WERI-Rb-1 (cell line): ENCODE measurements around the gene SFT2D3.

Source experiments
- DNase-seq: peaks from one replicate; pipeline ENCODE4 v3.0.0-alpha.2; 2020
- H3K27ac ChIP-seq: fragments of 250-450 bp; sonication (Bioruptor Pico); 2 replicates; pipeline ENCODE4 v1.5.1; 2020; ENCODE audit warnings: mild to moderate bottlenecking, moderate library complexity
- H3K27me3 ChIP-seq: fragments of 250-450 bp; sonication (Bioruptor Pico); 2 replicates; pipeline ENCODE4 v1.5.1; 2021; ENCODE audit warnings: mild to moderate bottlenecking, low read depth, moderate library complexity; ENCODE audit not compliant: insufficient read depth, severe bottlenecking
- H3K36me3 ChIP-seq: fragments of 250-450 bp; sonication (Bioruptor Pico); 2 replicates; pipeline ENCODE4 v1.5.1; 2020; ENCODE audit warnings: mild to moderate bottlenecking, moderate library complexity
- H3K4me3 ChIP-seq: 2 replicates; pipeline ENCODE4 v1.5.1; 2011; ENCODE audit warnings: low read depth, mild to moderate bottlenecking, control low read depth, low read length
- H3K9me3 ChIP-seq: fragments of 250-450 bp; sonication (Bioruptor Pico); 2 replicates; pipeline ENCODE4 v1.5.1; 2021; ENCODE audit warnings: mild to moderate bottlenecking, moderate library complexity; ENCODE audit not compliant: severe bottlenecking
- CTCF ChIP-seq: IDR thresholded peaks from 2 replicates; pipeline ENCODE4 v1.5.1; 2011; ENCODE audit warnings: low read depth, mild to moderate bottlenecking, control low read depth, inconsistent platforms, low read length

The SFT2D3 gene

GRCh38 chr2:127701651-127702394, 526 bp downstream of the SFT2D3 start:
- peak; percentile 83 for DNase-seq
- Histone ChIP-seq H3K27me3 (no peaks in the 10 kb centered on the region), H3K36me3 (peaks cover 26% of the 10 kb centered on the region), H3K4me3 (peak overlapping the region; percentile 55), H3K9me3 (no peaks in the 10 kb centered on the region), H3K27ac (peak overlapping the region; percentile 96)
- peak; percentile 30; the same call in 1 of the 2 replicates for TF ChIP-seq CTCF

- peak overlapping the region; percentile 96 for H3K27ac ChIP-seq
- DNase-seq, result no peak
- H3K27me3 ChIP-seq, result no peaks in the 10 kb centered on the region
- H3K9me3 ChIP-seq, result no peaks in the 10 kb centered on the region
- peak overlapping the region; percentile 55 for H3K4me3 ChIP-seq
- peaks cover 31% of the 10 kb centered on the region for H3K36me3 ChIP-seq
- no peak for TF ChIP-seq CTCF
Observed at GRCh38 chr2:127702395-127703009, 1.2 kb downstream of the SFT2D3 start.

GRCh38 chr2:127703282-127703681, 2.0 kb downstream of the SFT2D3 start:
- DNase-seq, result no peak
- H3K27me3 ChIP-seq, result no peaks in the 10 kb centered on the region
- H3K27ac ChIP-seq, result no peak overlapping the region
- TF ChIP-seq CTCF, result no peak
- H3K4me3 ChIP-seq, result no peak overlapping the region
- peaks cover 39% of the 10 kb centered on the region for H3K36me3 ChIP-seq
- no peaks in the 10 kb centered on the region for H3K9me3 ChIP-seq

GRCh38 chr2:127704641-127705390, 3.5 kb downstream of the SFT2D3 start:
- no peak for DNase-seq
- Histone ChIP-seq H3K27ac (no peak overlapping the region), H3K9me3 (no peaks in the 10 kb centered on the region), H3K4me3 (no peak overlapping the region), H3K27me3 (no peaks in the 10 kb centered on the region), H3K36me3 (peaks cover 54% of the 10 kb centered on the region)
- TF ChIP-seq CTCF, result no peak

GRCh38 chr2:127705391-127706065, 4.2 kb downstream of the SFT2D3 start:
- no peak for TF ChIP-seq CTCF
- no peak overlapping the region for H3K4me3 ChIP-seq

More at GRCh38 chr2:127705391-127706065, 4.2 kb downstream of the SFT2D3 start:
- DNase-seq, result no peak
- Histone ChIP-seq H3K27me3 (no peaks in the 10 kb centered on the region), H3K36me3 (peaks cover 61% of the 10 kb centered on the region), H3K9me3 (no peaks in the 10 kb centered on the region), H3K27ac (no peak overlapping the region)
